K562 (cell line): ENCODE results near the gene PFKFB2. TPM values are rescaled to one million over a fixed set of nuclear protein-coding genes. Genes with fewer than 3 reads are reported as not detected.

Source experiments
- ARID1B ChIP-seq: fragments of 450-650 bp; IDR thresholded peaks from 2 replicates; pipeline ENCODE4 v1.6.1; 2016; ENCODE audit warnings: antibody characterized with exemption, mild to moderate bottlenecking, inconsistent platforms
- BCOR ChIP-seq: fragments of 450-650 bp; IDR thresholded peaks from 2 replicates; pipeline ENCODE4 v1.6.1; 2016
- BHLHE40 ChIP-seq: IDR thresholded peaks from 2 replicates; pipeline ENCODE4 v1.6.1; 2011; ENCODE audit warnings: low read length, improper control_type of control experiment
- CCAR2 ChIP-seq: fragments of 200-400 bp; formaldehyde crosslinking; IDR thresholded peaks from 2 replicates; pipeline ENCODE4 v1.6.1; 2017; ENCODE audit warnings: mild to moderate bottlenecking, low read depth, low read length
- CHD4 ChIP-seq: fragments of 200-600 bp; sonication (generic); IDR thresholded peaks from 3 replicates; pipeline ENCODE4 v1.6.1; 2012; ENCODE audit warnings: low read depth, mild to moderate bottlenecking, mixed read lengths, low read length, inconsistent platforms; ENCODE audit not compliant: insufficient read depth, insufficient replicate concordance, poor library complexity, severe bottlenecking
- CXXC5 ChIP-seq: fragments of 250-450 bp; sonication (Bioruptor Pico); IDR thresholded peaks from 2 replicates; pipeline ENCODE4 v1.8.0; 2022; ENCODE audit warnings: inconsistent platforms, mild to moderate bottlenecking, moderate library complexity
- ELK3 ChIP-seq: fragments of 450-650 bp; formaldehyde crosslinking; IDR thresholded peaks from 2 replicates; pipeline ENCODE4 v1.4.0; 2020; ENCODE audit warnings: mild to moderate bottlenecking
- FOXA1 ChIP-seq: fragments of 450-650 bp; IDR thresholded peaks from 2 replicates; pipeline ENCODE4 v1.6.1; 2016; ENCODE audit warnings: mild to moderate bottlenecking, borderline replicate concordance
- IFI16 ChIP-seq: fragments of 250-450 bp; sonication (Bioruptor Pico); IDR thresholded peaks from 2 replicates; pipeline ENCODE4 v2.1.2; 2022; ENCODE audit warnings: mild to moderate bottlenecking, inconsistent platforms
- KDM1A ChIP-seq, 2 experiments: fragments of 450-650 bp; IDR thresholded peaks; 2 replicates each; pipeline ENCODE4 v1.6.1; 2016; ENCODE audit warnings: mild to moderate bottlenecking in 2 of 2
- KHSRP ChIP-seq: fragments of 450-650 bp; IDR thresholded peaks from 2 replicates; pipeline ENCODE4 v1.6.1; 2017
- KLF16 ChIP-seq: IDR thresholded peaks from 2 replicates; pipeline ENCODE4 v1.6.1; 2016; ENCODE audit warnings: antibody characterized with exemption
- MBD2 ChIP-seq: sonication (generic); IDR thresholded peaks from 2 replicates; pipeline ENCODE4 v1.6.1; 2016; ENCODE audit warnings: low read depth, borderline replicate concordance
- MYC ChIP-seq, 2 experiments: fragments of 250-450 bp in 1 of 2; sonication (Bioruptor Pico) in 1 of 2; IDR thresholded peaks; 2 replicates each; pipeline versions ENCODE4 v1.5.1 to v1.6.1; 2012 to 2021; ENCODE audit warnings: low read depth in 2 of 2, borderline replicate concordance in 1 of 2, improper control_type of control experiment in 1 of 2, low read length in 1 of 2, mild to moderate bottlenecking in 1 of 2, moderate library complexity in 1 of 2
- RAD21 ChIP-seq, 2 experiments: fragments of 250-450 bp in 1 of 2; fragments of 450-650 bp in 1 of 2; sonication (Bioruptor Pico) in 1 of 2; formaldehyde crosslinking in 1 of 2; IDR thresholded peaks in 1 of 2; conservative IDR thresholded peaks in 1 of 2; 2 replicates each; pipeline versions ENCODE4 v1.4.0 to v1.8.0; 2020 to 2022; ENCODE audit warnings: mild to moderate bottlenecking in 2 of 2, moderate library complexity in 1 of 2
- SMAD4 ChIP-seq: fragments of 250-450 bp; sonication (Bioruptor Pico); conservative IDR thresholded peaks from 2 replicates; pipeline ENCODE4 v1.8.0; 2021; ENCODE audit warnings: inconsistent platforms, mild to moderate bottlenecking, moderate library complexity
- SPI1 ChIP-seq: IDR thresholded peaks from 2 replicates; pipeline ENCODE4 v1.6.1; 2011; ENCODE audit warnings: low read depth, low read length, control low read depth, borderline replicate concordance
- STAT5A ChIP-seq: IDR thresholded peaks from 2 replicates; pipeline ENCODE4 v1.6.1; 2012; ENCODE audit warnings: low read length, inconsistent platforms, borderline replicate concordance
- TAF9B ChIP-seq: fragments of 450-650 bp; IDR thresholded peaks from 2 replicates; pipeline ENCODE4 v1.6.1; 2018; ENCODE audit warnings: mild to moderate bottlenecking; ENCODE audit not compliant: partially characterized antibody
- TEAD1 ChIP-seq, 2 experiments: fragments of 450-650 bp in 1 of 2; sonication (generic) in 1 of 2; formaldehyde crosslinking; IDR thresholded peaks; 2 replicates each; pipeline versions ENCODE4 v1.4.0 to v1.8.0; 2020 to 2022; ENCODE audit warnings: mild to moderate bottlenecking in 2 of 2, missing genetic modification reagents in 1 of 2
- polyA plus RNA-seq, 8 experiments: library from polyadenylated mRNA; depleted of rRNA in 4 of 8; stranded (reverse) in 5 of 8; unstranded in 3 of 8; fragments of >200 nt; fragmentation: Nextera tagmentation in 2 of 8; fragmentation: Illumina TruSeq in 1 of 8; extraction: Ambion mirVana in 2 of 8; extraction: Trizol in 1 of 8; gene quantifications; 2 replicates each; pipeline versions ENCODE4 v1.2.1 to v1.2.3, GENCODE V29; 2011 to 2014; ENCODE audit warnings: inconsistent platforms in 1 of 8, missing spikeins in 1 of 8
- total RNA-seq, 7 experiments: library from RNA; depleted of rRNA in 6 of 7; stranded (reverse); fragments of >200 nt in 6 of 7; fragmentation: Illumina TruSeq in 2 of 7; extraction: Trizol in 2 of 7; gene quantifications; 2 replicates each; pipeline versions ENCODE4 v1.2.1 to v1.2.3, GENCODE V29; 2011 to 2021; ENCODE audit warnings: low replicate concordance in 1 of 7
- TF ChIP-seq, protein P1 (sequence below): fragments of 250-450 bp; sonication (Bioruptor Pico); IDR thresholded peaks from 2 replicates; pipeline ENCODE4 v1.8.0; 2021; ENCODE audit warnings: moderate library complexity, mild to moderate bottlenecking, inconsistent platforms
- TF ChIP-seq, protein P2 (sequence below): sonication (generic); formaldehyde crosslinking; IDR thresholded peaks from 2 replicates; pipeline ENCODE4 v1.8.0; 2022; ENCODE audit warnings: missing genetic modification reagents, mild to moderate bottlenecking, moderate library complexity, borderline replicate concordance
- TF ChIP-seq, protein P3 (sequence below): sonication (generic); formaldehyde crosslinking; IDR thresholded peaks from 2 replicates; pipeline ENCODE4 v1.8.0; 2022; ENCODE audit warnings: missing genetic modification reagents, mild to moderate bottlenecking, borderline replicate concordance

The PFKFB2 gene
- total and polyA plus RNA-seq, 9 of the 15 experiments (the other 6 are each of a cell fraction or from before 2014, with no cell fraction given), result 6.9 to 26.0 (median 16.4) TPM

- TF ChIP-seq SPI1, result no peak
- peak; percentile 30; the same call in 1 of the 2 replicates for TF ChIP-seq BHLHE40
- TF ChIP-seq, protein P1, sequence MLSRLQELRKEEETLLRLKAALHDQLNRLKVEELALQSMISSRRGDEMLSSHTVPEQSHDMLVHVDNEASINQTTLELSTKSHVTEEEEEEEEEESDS (CRISPR knock-in tag), result no peak
- TF ChIP-seq KDM1A (IDR thresholded peaks at IDR 0.05), result peak; percentile 97 to 98
- 0 out of 4 replicates have a peak, but pooled peaks of 1 of the 2 experiments have one; percentile 13 for TF ChIP-seq RAD21 (CRISPR knock-in tag; conservative IDR thresholded peaks at IDR 0.05 in 1 of 2, IDR thresholded peaks at IDR 0.05 in 1 of 2)
- TF ChIP-seq, protein P2, sequence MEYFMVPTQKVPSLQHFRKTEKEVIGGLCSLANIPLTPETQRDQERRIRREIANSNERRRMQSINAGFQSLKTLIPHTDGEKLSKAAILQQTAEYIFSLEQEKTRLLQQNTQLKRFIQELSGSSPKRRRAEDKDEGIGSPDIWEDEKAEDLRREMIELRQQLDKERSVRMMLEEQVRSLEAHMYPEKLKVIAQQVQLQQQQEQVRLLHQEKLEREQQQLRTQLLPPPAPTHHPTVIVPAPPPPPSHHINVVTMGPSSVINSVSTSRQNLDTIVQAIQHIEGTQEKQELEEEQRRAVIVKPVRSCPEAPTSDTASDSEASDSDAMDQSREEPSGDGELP (CRISPR knock-in tag), result peak; percentile 13; the same call in 1 of the 2 replicates
- TF ChIP-seq TEAD1 (CRISPR knock-in tag; IDR thresholded peaks at IDR 0.05), result peak in 1 of 2 experiments; percentile 49; a peak in 1 of 4 replicates
- TF ChIP-seq BCOR, result peak; percentile 68; the same call in 1 of the 2 replicates
- TF ChIP-seq ARID1B, result peak; percentile 99
- peak; percentile 93 for TF ChIP-seq STAT5A
- TF ChIP-seq MBD2, result peak; percentile 60; the same call in 1 of the 2 replicates
- peak; percentile 89 for TF ChIP-seq KLF16
- peak; percentile 39 for TF ChIP-seq TAF9B
- no peak for TF ChIP-seq CHD4
- peak; percentile 74 for TF ChIP-seq KHSRP
- no peak for TF ChIP-seq IFI16 (CRISPR knock-in tag)
- TF ChIP-seq, protein P3, sequence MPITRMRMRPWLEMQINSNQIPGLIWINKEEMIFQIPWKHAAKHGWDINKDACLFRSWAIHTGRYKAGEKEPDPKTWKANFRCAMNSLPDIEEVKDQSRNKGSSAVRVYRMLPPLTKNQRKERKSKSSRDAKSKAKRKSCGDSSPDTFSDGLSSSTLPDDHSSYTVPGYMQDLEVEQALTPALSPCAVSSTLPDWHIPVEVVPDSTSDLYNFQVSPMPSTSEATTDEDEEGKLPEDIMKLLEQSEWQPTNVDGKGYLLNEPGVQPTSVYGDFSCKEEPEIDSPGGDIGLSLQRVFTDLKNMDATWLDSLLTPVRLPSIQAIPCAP (CRISPR knock-in tag), result no peak
- TF ChIP-seq ELK3 (CRISPR knock-in tag), result no peak
- no peak for TF ChIP-seq CCAR2
- TF ChIP-seq FOXA1, result no peak
- TF ChIP-seq MYC (IDR thresholded peaks at IDR 0.05; ENCODE audit: low read depth, low read length), result peak; percentile 18; the same call in 1 of the 2 replicates
- TF ChIP-seq MYC (CRISPR knock-in tag; IDR thresholded peaks at IDR 0.05; ENCODE audit: borderline replicate concordance, low read depth), result no peak
- peak; percentile 46; the same call in 1 of the 2 replicates for TF ChIP-seq SMAD4 (CRISPR knock-in tag)
- peak; percentile 50 for TF ChIP-seq CXXC5
Observed at GRCh38 chr1:207017615-207018559, 35.2 kb upstream of the PFKFB2 start (continued).
